ENCODE measurements around the gene SYNE1.
A peak's percentile ranks its signal among the peaks of the same experiment; 100 is the strongest.
"Not testable (repeated sequence)": the region's sequence is repeated elsewhere in the genome, so short reads cannot be mapped to it uniquely, and the experiment has no call there.

SYNE1 gene

GRCh38 chr6:152138344-152138743 lies 498.8 kb downstream of the SYNE1 start:
- H3K4me3 Mint-ChIP-seq; ATAC-seq; DNase-seq (ENCODE audit: low spot score in 2 of 2); H3K9me3 Mint-ChIP-seq; H3K4me1 Mint-ChIP-seq: not testable (repeated sequence)
- Mint-ChIP-seq H3K36me3 (peaks cover 95% of the 10 kb centered on the region), H3K27ac (peak overlapping the region; percentile 86)

- Mint-ChIP-seq H3K9me3 (no peaks in the 10 kb centered on the region), H3K36me3 (peaks cover 98% of the 10 kb centered on the region), H3K27ac (peak overlapping the region; percentile 9), H3K4me3 (no peak overlapping the region), H3K4me1 (no peaks in the 10 kb centered on the region)
- DNase-seq (ENCODE audit: low spot score in 2 of 2), result no peak
- ATAC-seq, result no peak
Measured at GRCh38 chr6:152136449-152136825, 500.7 kb downstream of the SYNE1 start.

GRCh38 chr6:152135755-152136448 lies 501.3 kb downstream of the SYNE1 start:
- no peaks in the 10 kb centered on the region for H3K4me1 Mint-ChIP-seq
- no peak overlapping the region for H3K4me3 Mint-ChIP-seq
- no peak overlapping the region for H3K27ac Mint-ChIP-seq
- DNase-seq (ENCODE audit: low spot score in 2 of 2) (no peak), ATAC-seq (no peak)
- peaks cover 99% of the 10 kb centered on the region for H3K36me3 Mint-ChIP-seq
- no peaks in the 10 kb centered on the region for H3K9me3 Mint-ChIP-seq

DNA sequence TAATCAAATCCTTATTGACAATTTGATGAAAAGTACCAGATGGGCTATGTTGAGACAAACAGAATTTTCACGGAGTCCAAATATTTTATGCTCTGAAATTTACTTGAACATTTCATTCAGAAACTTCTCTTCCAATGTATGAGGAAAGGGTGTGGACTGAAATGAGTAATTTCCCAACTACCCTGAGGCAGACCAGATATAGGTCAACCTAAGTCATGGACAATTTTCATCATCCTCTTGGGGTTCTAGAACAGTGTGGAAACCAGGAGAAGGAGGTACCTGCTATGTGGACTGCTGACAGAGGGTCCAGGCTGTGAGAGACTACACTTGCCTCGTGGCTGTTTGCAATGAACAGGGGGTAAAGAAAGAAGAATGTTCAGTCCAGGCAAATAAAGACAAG lies 506.7 kb downstream of the SYNE1 start:
- peak; percentile 59 for ATAC-seq
- H3K27ac Mint-ChIP-seq, result peak overlapping the region; percentile 82
- no peaks in the 10 kb centered on the region for H3K9me3 Mint-ChIP-seq
- no peak overlapping the region for H3K4me3 Mint-ChIP-seq
- no peak for DNase-seq (ENCODE audit: low spot score in 2 of 2)
- peaks cover 78% of the 10 kb centered on the region for H3K36me3 Mint-ChIP-seq
- peaks cover 10% of the 10 kb centered on the region for H3K4me1 Mint-ChIP-seq

- Mint-ChIP-seq H3K4me1 (peaks cover 10% of the 10 kb centered on the region), H3K36me3 (peaks cover 71% of the 10 kb centered on the region), H3K27ac (peak overlapping the region; percentile 82), H3K9me3 (no peaks in the 10 kb centered on the region), H3K4me3 (no peak overlapping the region)
- no peak for ATAC-seq
- DNase-seq (ENCODE audit: low spot score in 2 of 2), result no peak
Measured at GRCh38 chr6:152129691-152130151, 507.4 kb downstream of the SYNE1 start.

DNA sequence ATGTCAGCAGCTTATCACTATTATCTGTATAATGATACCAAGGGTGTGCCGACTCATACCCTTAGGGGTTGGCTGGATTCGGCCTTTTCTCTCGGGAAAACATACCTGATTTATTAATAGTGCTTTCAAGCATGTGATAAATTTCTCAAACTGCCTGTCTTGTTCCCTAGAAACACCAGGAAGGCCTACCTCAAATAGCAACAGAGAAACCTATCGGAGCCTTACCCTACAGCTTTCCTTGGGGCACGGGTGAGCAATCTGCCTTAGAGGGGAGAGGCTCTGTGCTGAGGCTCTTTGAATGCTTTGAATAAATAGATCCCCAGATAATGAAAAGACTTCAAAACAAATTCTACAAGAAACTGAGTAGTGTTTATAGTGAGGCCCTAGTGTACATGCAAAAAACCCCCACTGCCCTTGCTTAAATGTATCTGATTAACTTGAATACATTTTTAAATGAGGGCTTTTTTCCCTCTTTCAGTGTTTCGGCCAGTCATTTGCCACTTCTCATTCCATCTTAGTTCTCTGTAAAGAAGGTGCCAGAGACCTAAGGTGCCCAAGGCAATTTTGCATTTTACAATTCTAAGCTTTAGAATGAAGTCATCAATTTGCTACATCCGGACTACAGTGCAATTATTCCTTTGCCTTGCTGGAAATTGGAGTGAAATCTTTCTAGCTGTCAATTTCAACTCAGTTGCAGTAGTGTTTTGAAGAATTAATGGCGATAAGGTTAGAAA lies 509.6 kb downstream of the SYNE1 start:
- no peaks in the 10 kb centered on the region for H3K9me3 Mint-ChIP-seq
- H3K36me3 Mint-ChIP-seq, result peaks cover 68% of the 10 kb centered on the region
- no peak for DNase-seq (ENCODE audit: low spot score in 2 of 2)
- H3K4me3 Mint-ChIP-seq, result no peak overlapping the region
- H3K4me1 Mint-ChIP-seq, result peaks cover 10% of the 10 kb centered on the region
- no peak overlapping the region for H3K27ac Mint-ChIP-seq
- no peak for ATAC-seq

GRCh38 chr6:152124429-152125074 lies 512.6 kb downstream of the SYNE1 start:
- ATAC-seq, result no peak
- Mint-ChIP-seq H3K4me3 (no peak overlapping the region), H3K9me3 (no peaks in the 10 kb centered on the region), H3K4me1 (no peaks in the 10 kb centered on the region), H3K36me3 (peaks cover 63% of the 10 kb centered on the region), H3K27ac (peak overlapping the region; percentile 45)
- no peak for DNase-seq (ENCODE audit: low spot score in 2 of 2)

- Mint-ChIP-seq H3K4me3 (no peak overlapping the region), H3K36me3 (peaks cover 51% of the 10 kb centered on the region), H3K4me1 (peaks cover 4% of the 10 kb centered on the region), H3K9me3 (peaks cover 3% of the 10 kb centered on the region), H3K27ac (peak overlapping the region; percentile 17)
- no peak for DNase-seq (ENCODE audit: low spot score in 2 of 2)
- ATAC-seq, result no peak
Measured at GRCh38 chr6:152123076-152123475, 514.1 kb downstream of the SYNE1 start.

DNA sequence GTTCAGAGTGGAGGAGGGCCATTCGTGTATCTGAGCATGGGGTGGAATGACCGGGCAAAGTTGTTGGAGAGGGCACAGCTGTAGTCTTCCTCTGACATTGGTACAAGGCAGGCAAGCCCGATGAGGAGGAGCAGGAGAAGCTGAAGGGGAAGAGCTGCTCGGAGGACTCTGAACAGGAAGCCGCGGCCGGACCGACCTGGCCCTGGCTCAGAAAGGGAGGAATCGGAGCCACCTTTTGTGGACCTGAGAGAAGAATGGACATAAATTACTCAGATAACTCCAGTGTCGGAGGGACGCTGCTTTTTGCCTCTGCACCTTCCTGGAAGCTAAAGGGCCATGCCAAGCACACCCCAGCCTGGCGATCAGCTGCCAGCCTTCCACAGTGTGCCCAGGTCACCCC lies 514.7 kb downstream of the SYNE1 start:
- no peak overlapping the region for H3K27ac Mint-ChIP-seq
- H3K4me3 Mint-ChIP-seq, result no peak overlapping the region
- H3K36me3 Mint-ChIP-seq, result peaks cover 46% of the 10 kb centered on the region
- ATAC-seq, result no peak
- H3K4me1 Mint-ChIP-seq, result peaks cover 9% of the 10 kb centered on the region
- peaks cover 3% of the 10 kb centered on the region for H3K9me3 Mint-ChIP-seq
- DNase-seq (ENCODE audit: low spot score in 2 of 2), result no peak

DNA sequence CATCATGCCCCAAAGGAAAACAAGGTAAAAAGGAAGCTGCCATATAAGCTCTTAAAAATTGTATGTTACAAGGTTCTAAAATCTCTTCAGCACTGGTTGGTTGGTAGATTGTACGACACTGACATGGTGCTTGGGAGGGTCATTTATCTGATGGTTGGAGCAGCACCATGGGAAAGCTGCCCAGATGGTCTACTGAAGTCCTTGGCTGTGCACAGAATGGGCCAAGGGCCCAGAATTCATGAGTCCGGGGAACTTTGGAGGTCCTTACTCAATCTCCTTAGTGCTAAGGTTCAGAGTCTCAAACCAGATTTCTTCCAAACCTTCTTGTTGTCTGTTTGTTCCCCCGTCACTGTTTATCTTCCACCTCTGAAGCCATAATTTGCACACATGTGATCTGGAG lies 515.3 kb downstream of the SYNE1 start:
- H3K36me3 Mint-ChIP-seq, result peaks cover 46% of the 10 kb centered on the region
- ATAC-seq (no peak), DNase-seq (ENCODE audit: low spot score in 2 of 2) (no peak)
- no peak overlapping the region for H3K27ac Mint-ChIP-seq
- H3K4me1 Mint-ChIP-seq, result peaks cover 9% of the 10 kb centered on the region
- H3K4me3 Mint-ChIP-seq, result no peak overlapping the region
- peaks cover 3% of the 10 kb centered on the region for H3K9me3 Mint-ChIP-seq

DNA sequence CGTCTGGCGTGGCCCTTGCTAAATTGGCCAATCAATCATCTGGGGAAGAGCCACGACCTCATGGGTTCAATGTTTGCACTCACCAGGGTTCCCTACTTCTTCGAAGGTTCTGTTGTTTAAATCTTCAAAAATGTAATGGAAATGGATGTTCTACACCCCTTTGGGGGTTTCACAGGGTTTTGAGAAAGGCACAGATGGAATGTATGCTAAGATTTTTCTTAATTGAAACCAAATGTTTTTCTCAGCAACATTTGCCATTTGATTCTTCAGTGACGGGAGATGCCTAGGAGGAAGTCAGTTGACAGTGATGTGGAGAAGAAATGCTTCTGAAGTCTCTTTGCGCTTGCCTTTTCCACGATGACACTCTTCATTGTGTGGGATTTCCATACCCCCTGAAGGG lies 517.3 kb downstream of the SYNE1 start:
- ATAC-seq, result no peak

GRCh38 chr6:152118678-152119077 lies 518.5 kb downstream of the SYNE1 start:
- peaks cover 39% of the 10 kb centered on the region for H3K36me3 Mint-ChIP-seq
- H3K27ac Mint-ChIP-seq, result no peak overlapping the region
- ATAC-seq (no peak), DNase-seq (ENCODE audit: low spot score in 2 of 2) (no peak)
- H3K9me3 Mint-ChIP-seq, result peaks cover 3% of the 10 kb centered on the region
- H3K4me1 Mint-ChIP-seq, result peaks cover 9% of the 10 kb centered on the region
- H3K4me3 Mint-ChIP-seq, result no peak overlapping the region

More for the DNA sequence above, 517.3 kb downstream of the SYNE1 start:
- Mint-ChIP-seq H3K27ac (peak overlapping the region; percentile 54), H3K36me3 (peaks cover 46% of the 10 kb centered on the region), H3K4me1 (peaks cover 9% of the 10 kb centered on the region), H3K9me3 (peaks cover 3% of the 10 kb centered on the region), H3K4me3 (no peak overlapping the region)
- no peak for DNase-seq (ENCODE audit: low spot score in 2 of 2)

GRCh38 chr6:152118224-152118623 lies 518.9 kb downstream of the SYNE1 start:
- H3K4me1 Mint-ChIP-seq, result peaks cover 9% of the 10 kb centered on the region
- no peak overlapping the region for H3K4me3 Mint-ChIP-seq
- ATAC-seq (no peak), DNase-seq (ENCODE audit: low spot score in 2 of 2) (no peak)
- peaks cover 3% of the 10 kb centered on the region for H3K9me3 Mint-ChIP-seq
- no peak overlapping the region for H3K27ac Mint-ChIP-seq
- peaks cover 34% of the 10 kb centered on the region for H3K36me3 Mint-ChIP-seq

- ATAC-seq, result peak; percentile 53
Measured at GRCh38 chr6:152117156-152118133, 519.7 kb downstream of the SYNE1 start.

More at GRCh38 chr6:152117156-152118133, 519.7 kb downstream of the SYNE1 start:
- H3K4me1 Mint-ChIP-seq, result peaks cover 9% of the 10 kb centered on the region
- DNase-seq (ENCODE audit: low spot score in 2 of 2), result no peak
- peaks cover 3% of the 10 kb centered on the region for H3K9me3 Mint-ChIP-seq
- H3K36me3 Mint-ChIP-seq, result peaks cover 27% of the 10 kb centered on the region
- H3K27ac Mint-ChIP-seq, result no peak overlapping the region
- no peak overlapping the region for H3K4me3 Mint-ChIP-seq

Measured in stimulated activated effector memory CD8-positive, alpha-beta T cell treated with anti-CD3 and anti-CD28 coated beads, Interleukin-12 subunit alpha, Interleukin-12 subunit beta, amount 100 ng/mL, for 72 hours (primary cell).